Fibroblast of villous mesenchyme (primary cell): ENCODE measurements around the gene TMEM256. TPM values are rescaled to one million over a fixed set of nuclear protein-coding genes. Genes with fewer than 3 reads are reported as not detected.
A peak's percentile ranks its signal among the peaks of the same experiment; 100 is the strongest.

Experiments
- DNase-seq: peaks from one replicate; pipeline ENCODE4 v3.0.0-alpha.2; 2010; ENCODE audit warnings: low read depth
- H3K4me3 ChIP-seq: 2 replicates; pipeline ENCODE4 v1.5.1; 2011; ENCODE audit warnings: low read depth, mild to moderate bottlenecking, low read length
- total RNA-seq: library from RNA; depleted of rRNA; stranded (reverse); fragments of >200 nt; gene quantifications from 2 replicates; pipeline ENCODE4 v1.2.3, GENCODE V29; 2012
- TF ChIP-seq, protein P1 (sequence below): IDR thresholded peaks from 2 replicates; pipeline ENCODE4 v1.5.1; 2012; ENCODE audit warnings: low read depth, mild to moderate bottlenecking, low read length; ENCODE audit not compliant: insufficient read depth

The TMEM256 gene
- total RNA-seq, 1 donor: 162 TPM

DNA sequence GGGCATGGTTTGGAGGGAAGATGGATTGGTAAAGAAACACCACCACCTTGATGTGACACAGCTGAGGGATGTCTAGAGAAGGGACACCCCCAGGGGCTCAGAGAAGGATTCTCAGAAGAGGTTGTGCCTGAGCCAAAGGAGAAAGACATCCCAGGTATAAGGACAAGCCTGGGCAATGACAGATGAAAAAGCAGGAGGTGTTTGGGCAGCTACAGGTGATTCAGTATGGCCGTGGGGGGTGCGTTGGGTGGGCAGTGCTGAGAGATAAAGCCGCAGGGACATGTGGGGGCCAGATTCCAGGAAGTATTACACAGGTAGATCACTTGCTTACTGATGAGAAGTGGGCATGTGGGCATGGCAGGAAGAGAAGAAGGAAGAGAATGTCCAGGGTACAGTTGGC, 42.0 kb downstream of the TMEM256 start:
- DNase-seq: no peak
- H3K4me3 ChIP-seq: no peak overlapping the region
- TF ChIP-seq, protein P1, sequence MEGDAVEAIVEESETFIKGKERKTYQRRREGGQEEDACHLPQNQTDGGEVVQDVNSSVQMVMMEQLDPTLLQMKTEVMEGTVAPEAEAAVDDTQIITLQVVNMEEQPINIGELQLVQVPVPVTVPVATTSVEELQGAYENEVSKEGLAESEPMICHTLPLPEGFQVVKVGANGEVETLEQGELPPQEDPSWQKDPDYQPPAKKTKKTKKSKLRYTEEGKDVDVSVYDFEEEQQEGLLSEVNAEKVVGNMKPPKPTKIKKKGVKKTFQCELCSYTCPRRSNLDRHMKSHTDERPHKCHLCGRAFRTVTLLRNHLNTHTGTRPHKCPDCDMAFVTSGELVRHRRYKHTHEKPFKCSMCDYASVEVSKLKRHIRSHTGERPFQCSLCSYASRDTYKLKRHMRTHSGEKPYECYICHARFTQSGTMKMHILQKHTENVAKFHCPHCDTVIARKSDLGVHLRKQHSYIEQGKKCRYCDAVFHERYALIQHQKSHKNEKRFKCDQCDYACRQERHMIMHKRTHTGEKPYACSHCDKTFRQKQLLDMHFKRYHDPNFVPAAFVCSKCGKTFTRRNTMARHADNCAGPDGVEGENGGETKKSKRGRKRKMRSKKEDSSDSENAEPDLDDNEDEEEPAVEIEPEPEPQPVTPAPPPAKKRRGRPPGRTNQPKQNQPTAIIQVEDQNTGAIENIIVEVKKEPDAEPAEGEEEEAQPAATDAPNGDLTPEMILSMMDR: no peak

DNA sequence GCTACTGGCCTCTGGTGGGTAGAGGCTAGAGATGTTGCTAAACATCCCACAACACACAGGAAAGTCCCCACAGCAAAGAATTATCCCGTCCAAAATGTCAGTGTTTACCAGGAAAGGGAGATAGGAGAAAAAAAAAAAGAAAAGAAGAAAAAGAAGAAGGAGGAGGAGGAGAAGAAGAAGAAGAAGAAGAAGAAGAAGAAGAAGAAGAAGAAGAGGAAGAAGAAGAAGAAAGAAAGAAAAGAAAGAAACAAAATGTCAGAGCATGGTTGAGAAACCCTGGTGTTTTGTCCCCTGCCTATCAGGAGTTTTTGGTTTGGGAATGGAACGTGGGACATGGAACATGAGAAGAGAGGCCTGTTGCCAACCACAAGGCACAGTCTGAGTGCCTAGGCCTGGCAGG, 46.5 kb downstream of the TMEM256 start:
- H3K4me3 ChIP-seq: no peak overlapping the region
- TF ChIP-seq, protein P1: no peak
- DNase-seq: no peak

- no peak for DNase-seq
- TF ChIP-seq, protein P1: no peak
- no peak overlapping the region for H3K4me3 ChIP-seq
These were observed 47.1 kb downstream of the TMEM256 start for GRCh38 chr17:7356756-7357155.

GRCh38 chr17:7356072-7356549, 47.8 kb downstream of the TMEM256 start:
- H3K4me3 ChIP-seq: no peak overlapping the region
- DNase-seq: peak; percentile 70
- TF ChIP-seq, protein P1: peak; percentile 80

DNA sequence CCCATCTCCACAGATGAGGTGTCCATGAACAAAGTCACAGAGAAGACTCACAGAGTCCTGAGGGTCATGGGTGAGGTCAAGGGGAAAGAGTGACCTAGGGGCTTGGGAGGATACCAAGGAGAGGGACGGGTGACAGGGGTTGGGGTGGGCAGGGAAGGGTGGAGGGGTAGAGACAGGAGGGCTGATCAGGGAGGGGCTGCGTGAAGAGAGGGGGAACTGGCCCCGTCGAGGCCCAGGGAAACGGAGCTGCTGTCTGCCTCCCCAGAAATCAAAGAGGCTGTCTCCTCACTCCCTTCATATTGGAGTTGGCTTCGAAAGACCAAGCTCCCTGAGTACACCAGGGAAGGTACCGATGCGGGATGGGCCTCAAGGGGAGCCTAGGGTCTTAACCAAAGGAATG, 48.3 kb downstream of the TMEM256 start:
- DNase-seq: no peak
- no peak overlapping the region for H3K4me3 ChIP-seq
- TF ChIP-seq, protein P1: no peak

DNA sequence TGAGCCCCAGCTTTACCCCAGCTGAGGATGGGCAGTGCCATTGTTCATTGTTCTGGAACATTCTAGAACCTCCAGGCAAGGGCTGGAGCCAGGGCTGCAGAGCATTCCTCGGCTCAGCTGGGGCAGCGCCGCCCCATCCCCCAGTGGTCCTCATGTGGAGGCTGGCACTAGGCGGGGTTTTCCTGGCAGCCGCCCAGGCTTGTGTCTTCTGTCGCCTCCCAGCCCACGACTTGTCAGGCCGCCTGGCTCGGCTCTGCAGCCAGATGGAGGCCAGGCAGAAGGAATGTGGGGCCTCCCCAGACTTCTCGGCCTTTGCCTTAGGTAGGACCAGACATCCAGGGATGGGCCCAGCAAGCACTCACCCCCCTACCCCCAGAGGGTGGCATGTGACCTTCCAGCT, 48.8 kb downstream of the TMEM256 start, which contains the start of gene TMEM95:
Gene TMEM95, plus strand, starts transcription at position 104 of the 400 bp plus-strand sequence. Its CDS starts 49 bp downstream, at position 153.
- TF ChIP-seq, protein P1: no peak
- no peak within 1 kb of the TSS for H3K4me3 ChIP-seq
- DNase-seq: no peak

GRCh38 chr17:7354262-7354843, 49.5 kb downstream of the TMEM256 start:
- H3K4me3 ChIP-seq: no peak overlapping the region
- TF ChIP-seq, protein P1: no peak
- peak; percentile 21 for DNase-seq
